ENCODE results near the gene KNCN.

Gene KNCN

GRCh38 chr1:46525253-46525983 lies 26.0 kb downstream of the KNCN start:
- Histone ChIP-seq H3K9me3 (ENCODE audit: control insufficient read depth, insufficient read depth, low read length) (no peaks in the 10 kb centered on the region), H3K79me2 (ENCODE audit: control insufficient read depth, low read length) (no peaks in the 10 kb centered on the region), H4K20me1 (ENCODE audit: control insufficient read depth, insufficient read depth, low read depth, low read length) (no peaks in the 10 kb centered on the region), H3K9me2 (replicated peaks; ENCODE audit: control insufficient read depth, low read length) (no peaks in the 10 kb centered on the region), H3K36me3 (ENCODE audit: control insufficient read depth, low read length) (no peaks in the 10 kb centered on the region), H3K4me1 (ENCODE audit: control insufficient read depth, low read length) (no peaks in the 10 kb centered on the region), H3K27ac (ENCODE audit: low read depth, low read length) (no peak overlapping the region), H3K27me3 (ENCODE audit: control insufficient read depth, low read length) (peaks cover 71% of the 10 kb centered on the region), H3F3A (ENCODE audit: control insufficient read depth, insufficient read depth) (no peaks in the 10 kb centered on the region), H3K4me2 (ENCODE audit: low read length) (no peak overlapping the region), H3K4me3 (ENCODE audit: low read length) (no peak overlapping the region)
- TF ChIP-seq EZH2phosphoT487 (IDR thresholded peaks at IDR 0.05; ENCODE audit: borderline replicate concordance, low read length) (no peak), CTCF (IDR thresholded peaks at IDR 0.05; ENCODE audit: low read depth, low read length, poor library complexity, severe bottlenecking) (no peak)

GRCh38 chr1:46524843-46525242 lies 26.6 kb downstream of the KNCN start:
- H3K4me2 ChIP-seq (ENCODE audit: low read length): no peak overlapping the region
- no peaks in the 10 kb centered on the region for H3K4me1 ChIP-seq (ENCODE audit: control insufficient read depth, low read length)
- no peaks in the 10 kb centered on the region for H4K20me1 ChIP-seq (ENCODE audit: control insufficient read depth, insufficient read depth, low read depth, low read length)
- TF ChIP-seq CTCF (IDR thresholded peaks at IDR 0.05; ENCODE audit: low read depth, low read length, poor library complexity, severe bottlenecking): no peak
- TF ChIP-seq EZH2phosphoT487 (IDR thresholded peaks at IDR 0.05; ENCODE audit: borderline replicate concordance, low read length): no peak
- no peaks in the 10 kb centered on the region for H3K79me2 ChIP-seq (ENCODE audit: control insufficient read depth, low read length)
- H3K27ac ChIP-seq (ENCODE audit: low read depth, low read length): no peak overlapping the region
- H3K4me3 ChIP-seq (ENCODE audit: low read length): no peak overlapping the region
- H3F3A ChIP-seq (ENCODE audit: control insufficient read depth, insufficient read depth): no peaks in the 10 kb centered on the region
- no peaks in the 10 kb centered on the region for H3K36me3 ChIP-seq (ENCODE audit: control insufficient read depth, low read length)
- H3K9me3 ChIP-seq (ENCODE audit: control insufficient read depth, insufficient read depth, low read length): no peaks in the 10 kb centered on the region
- H3K27me3 ChIP-seq (ENCODE audit: control insufficient read depth, low read length): peaks cover 69% of the 10 kb centered on the region
- no peaks in the 10 kb centered on the region for H3K9me2 ChIP-seq (replicated peaks; ENCODE audit: control insufficient read depth, low read length)

GRCh38 chr1:46523496-46524353 lies 27.7 kb downstream of the KNCN start:
- Histone ChIP-seq H3K27me3 (ENCODE audit: control insufficient read depth, low read length) (peaks cover 67% of the 10 kb centered on the region), H3K4me1 (ENCODE audit: control insufficient read depth, low read length) (no peaks in the 10 kb centered on the region), H3K36me3 (ENCODE audit: control insufficient read depth, low read length) (no peaks in the 10 kb centered on the region), H3F3A (ENCODE audit: control insufficient read depth, insufficient read depth) (no peaks in the 10 kb centered on the region), H3K4me3 (ENCODE audit: low read length) (no peak overlapping the region), H3K9me2 (replicated peaks; ENCODE audit: control insufficient read depth, low read length) (no peaks in the 10 kb centered on the region), H3K4me2 (ENCODE audit: low read length) (no peak overlapping the region), H4K20me1 (ENCODE audit: control insufficient read depth, insufficient read depth, low read depth, low read length) (no peaks in the 10 kb centered on the region), H3K9me3 (ENCODE audit: control insufficient read depth, insufficient read depth, low read length) (no peaks in the 10 kb centered on the region), H3K79me2 (ENCODE audit: control insufficient read depth, low read length) (no peaks in the 10 kb centered on the region), H3K27ac (ENCODE audit: low read depth, low read length) (no peak overlapping the region)
- no peak for TF ChIP-seq EZH2phosphoT487 (IDR thresholded peaks at IDR 0.05; ENCODE audit: borderline replicate concordance, low read length)
- no peak for TF ChIP-seq CTCF (IDR thresholded peaks at IDR 0.05; ENCODE audit: low read depth, low read length, poor library complexity, severe bottlenecking)
